A673 (cell line): Measurements from ENCODE around the gene XPO5.

Experiments
- EZH2 ChIP-seq: fragments of 200-600 bp; sonication (generic); IDR thresholded peaks from 2 replicates; pipeline ENCODE4 v1.6.1; 2017; ENCODE audit warnings: borderline replicate concordance, low read depth, mild to moderate bottlenecking, mixed read lengths, antibody characterized with exemption, low read length; ENCODE audit not compliant: poor library complexity, severe bottlenecking
- TF ChIP-seq, protein P1 (sequence below): fragments of 300-800, 200-600 bp; sonication (generic); conservative IDR thresholded peaks from 2 replicates; pipeline ENCODE4 v1.5.1; 2017; ENCODE audit warnings: low read depth, mild to moderate bottlenecking, antibody characterized with exemption, low read length, moderate library complexity, mixed read lengths

DNA sequence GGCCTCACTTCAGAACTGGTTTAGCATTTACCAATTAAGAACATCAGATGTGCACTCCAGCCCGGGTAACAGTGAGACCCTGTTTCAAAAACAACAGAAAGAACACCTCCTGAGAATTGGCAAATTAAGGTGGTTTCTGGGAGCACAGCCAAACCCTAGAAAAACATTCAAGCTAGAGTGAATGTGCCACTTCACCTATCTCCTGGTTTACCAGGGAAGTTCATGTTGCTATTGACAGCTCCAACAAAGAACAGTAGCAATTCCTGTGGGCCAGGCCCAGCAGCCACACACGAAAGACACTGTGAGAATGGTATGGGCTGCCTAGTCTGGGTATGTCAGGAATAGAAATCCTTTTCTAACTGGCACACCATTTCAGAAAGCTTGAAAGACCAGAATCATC lies 54.0 kb downstream of the XPO5 start:
- TF ChIP-seq, protein P1, sequence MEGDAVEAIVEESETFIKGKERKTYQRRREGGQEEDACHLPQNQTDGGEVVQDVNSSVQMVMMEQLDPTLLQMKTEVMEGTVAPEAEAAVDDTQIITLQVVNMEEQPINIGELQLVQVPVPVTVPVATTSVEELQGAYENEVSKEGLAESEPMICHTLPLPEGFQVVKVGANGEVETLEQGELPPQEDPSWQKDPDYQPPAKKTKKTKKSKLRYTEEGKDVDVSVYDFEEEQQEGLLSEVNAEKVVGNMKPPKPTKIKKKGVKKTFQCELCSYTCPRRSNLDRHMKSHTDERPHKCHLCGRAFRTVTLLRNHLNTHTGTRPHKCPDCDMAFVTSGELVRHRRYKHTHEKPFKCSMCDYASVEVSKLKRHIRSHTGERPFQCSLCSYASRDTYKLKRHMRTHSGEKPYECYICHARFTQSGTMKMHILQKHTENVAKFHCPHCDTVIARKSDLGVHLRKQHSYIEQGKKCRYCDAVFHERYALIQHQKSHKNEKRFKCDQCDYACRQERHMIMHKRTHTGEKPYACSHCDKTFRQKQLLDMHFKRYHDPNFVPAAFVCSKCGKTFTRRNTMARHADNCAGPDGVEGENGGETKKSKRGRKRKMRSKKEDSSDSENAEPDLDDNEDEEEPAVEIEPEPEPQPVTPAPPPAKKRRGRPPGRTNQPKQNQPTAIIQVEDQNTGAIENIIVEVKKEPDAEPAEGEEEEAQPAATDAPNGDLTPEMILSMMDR, result no peak
- TF ChIP-seq EZH2, result no peak
